ENCODE data around the gene CFTR.

DNA sequence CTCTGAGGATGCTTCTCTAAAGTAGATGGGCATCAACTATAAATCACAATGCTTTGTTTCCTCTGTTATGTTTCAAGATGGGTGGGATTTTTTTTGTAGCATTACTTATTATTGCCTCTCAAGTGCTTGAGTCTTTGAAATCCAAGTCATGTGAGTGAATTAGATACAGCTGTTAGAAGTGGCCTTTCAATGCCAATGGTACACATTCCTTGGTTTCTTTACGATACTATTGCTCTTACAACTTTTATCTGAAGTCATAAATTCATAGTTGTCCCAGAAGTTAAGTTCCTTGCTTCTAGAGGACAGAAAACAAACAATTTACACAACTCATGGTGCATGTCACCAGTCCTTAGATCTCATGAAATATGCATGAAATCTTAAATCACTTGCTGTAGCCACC lies 15.5 kb downstream of the CFTR start:
- TF ChIP-seq, protein P1, sequence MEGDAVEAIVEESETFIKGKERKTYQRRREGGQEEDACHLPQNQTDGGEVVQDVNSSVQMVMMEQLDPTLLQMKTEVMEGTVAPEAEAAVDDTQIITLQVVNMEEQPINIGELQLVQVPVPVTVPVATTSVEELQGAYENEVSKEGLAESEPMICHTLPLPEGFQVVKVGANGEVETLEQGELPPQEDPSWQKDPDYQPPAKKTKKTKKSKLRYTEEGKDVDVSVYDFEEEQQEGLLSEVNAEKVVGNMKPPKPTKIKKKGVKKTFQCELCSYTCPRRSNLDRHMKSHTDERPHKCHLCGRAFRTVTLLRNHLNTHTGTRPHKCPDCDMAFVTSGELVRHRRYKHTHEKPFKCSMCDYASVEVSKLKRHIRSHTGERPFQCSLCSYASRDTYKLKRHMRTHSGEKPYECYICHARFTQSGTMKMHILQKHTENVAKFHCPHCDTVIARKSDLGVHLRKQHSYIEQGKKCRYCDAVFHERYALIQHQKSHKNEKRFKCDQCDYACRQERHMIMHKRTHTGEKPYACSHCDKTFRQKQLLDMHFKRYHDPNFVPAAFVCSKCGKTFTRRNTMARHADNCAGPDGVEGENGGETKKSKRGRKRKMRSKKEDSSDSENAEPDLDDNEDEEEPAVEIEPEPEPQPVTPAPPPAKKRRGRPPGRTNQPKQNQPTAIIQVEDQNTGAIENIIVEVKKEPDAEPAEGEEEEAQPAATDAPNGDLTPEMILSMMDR (IDR thresholded peaks at IDR 0.05 in 4 of 5, conservative IDR thresholded peaks at IDR 0.05 in 1 of 5): no peak
- TF ChIP-seq POLR2A (IDR thresholded peaks at IDR 0.05): no peak

Measured in gastrocnemius medialis (tissue), 4 donors.